HTERT RPE-1 (cell line): ENCODE data around the gene ZNF789.
"Not testable (repeated sequence)": the region's sequence is repeated elsewhere in the genome, so short reads cannot be mapped to it uniquely, and the experiment has no call there.

Source experiments
- in situ Hi-C: fragments of 300-500 bp; cut with MboI; formaldehyde crosslinking; loops from 4 replicates; pipeline ENCODE4 v1.14.3; 2020; ENCODE audit warnings: low sequenced_read_pairs

Gene ZNF789

DNA sequence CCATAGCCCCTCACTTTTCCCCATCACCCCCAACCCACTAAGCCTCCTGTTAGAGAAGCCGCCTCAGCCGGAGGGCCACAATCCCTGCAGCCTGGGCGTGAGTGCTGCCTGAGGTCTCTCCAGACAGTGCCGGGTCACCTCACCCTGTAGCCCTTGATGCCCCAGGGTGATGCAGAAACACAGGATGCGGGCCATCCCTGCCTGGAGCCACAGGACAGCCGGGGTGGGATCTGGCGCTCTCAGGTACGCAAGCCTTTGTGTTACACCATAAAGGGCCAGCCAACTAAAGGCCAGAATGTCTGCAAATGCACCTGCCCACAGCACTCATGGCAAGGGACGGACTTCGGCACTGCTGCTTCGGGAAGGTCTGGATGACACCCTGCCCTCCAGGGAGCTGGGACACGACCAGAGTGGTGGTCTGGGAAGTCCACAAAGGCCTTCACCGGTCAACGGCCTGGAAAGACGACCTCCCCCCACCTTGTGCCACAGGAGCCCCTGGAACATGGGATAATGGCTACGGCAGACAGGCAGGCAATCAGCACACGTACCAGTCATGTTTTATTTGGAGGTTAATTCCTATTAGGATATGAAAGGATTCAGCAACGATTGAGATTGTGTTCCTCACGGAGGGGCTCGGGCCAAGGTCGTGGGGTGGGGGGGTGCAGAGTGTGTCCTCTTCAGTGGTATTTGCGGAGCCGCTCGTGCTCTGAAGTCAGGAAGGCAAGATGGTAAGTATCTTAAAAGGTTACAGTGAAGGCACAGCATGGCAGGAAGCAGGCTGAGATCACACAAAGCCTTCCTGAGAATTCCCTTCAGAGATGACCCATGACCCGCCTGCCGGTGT, 14.8 kb upstream of the ZNF789 start:
- in situ Hi-C loops, result no loop called here

DNA sequence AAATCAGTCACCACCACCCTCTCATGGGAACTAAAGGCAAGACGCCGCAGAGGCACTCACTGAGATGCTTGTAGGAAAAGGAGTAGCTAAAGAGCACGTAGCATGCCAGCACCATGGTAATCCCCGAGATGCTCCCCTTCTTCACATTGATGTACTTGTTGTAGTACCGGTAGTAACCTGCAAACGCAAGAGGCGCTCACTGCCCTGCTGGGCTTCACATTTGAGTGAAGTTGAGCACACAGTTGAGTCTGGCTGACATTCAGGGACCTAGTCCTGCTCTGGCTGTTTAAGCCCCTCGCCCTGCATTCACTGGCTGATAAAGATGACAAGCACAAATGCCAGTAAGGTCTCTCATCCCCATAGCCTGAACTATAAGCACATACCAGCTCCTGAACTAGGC, 13.6 kb upstream of the ZNF789 start:
- in situ Hi-C loops, result no loop called here

DNA sequence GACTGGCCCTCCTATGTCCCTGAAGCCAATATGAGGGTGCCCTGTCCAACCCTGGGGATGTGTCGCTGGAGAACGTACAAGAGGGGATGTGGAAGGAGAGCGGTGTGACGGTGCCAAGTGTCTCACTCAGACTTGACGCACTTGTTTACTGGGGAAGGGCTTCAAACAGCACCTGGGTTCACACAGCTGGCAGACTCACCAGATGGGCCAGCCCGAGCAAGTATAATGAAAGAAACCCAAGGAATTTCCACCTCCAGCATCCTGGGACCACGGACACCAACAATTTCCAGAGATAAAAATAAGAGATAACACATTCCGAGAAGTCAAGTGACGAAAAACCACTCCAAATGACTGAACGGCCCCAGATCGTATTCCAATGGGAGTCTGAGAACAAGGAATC, 12.0 kb upstream of the ZNF789 start:
- in situ Hi-C loops, result no loop called here

DNA sequence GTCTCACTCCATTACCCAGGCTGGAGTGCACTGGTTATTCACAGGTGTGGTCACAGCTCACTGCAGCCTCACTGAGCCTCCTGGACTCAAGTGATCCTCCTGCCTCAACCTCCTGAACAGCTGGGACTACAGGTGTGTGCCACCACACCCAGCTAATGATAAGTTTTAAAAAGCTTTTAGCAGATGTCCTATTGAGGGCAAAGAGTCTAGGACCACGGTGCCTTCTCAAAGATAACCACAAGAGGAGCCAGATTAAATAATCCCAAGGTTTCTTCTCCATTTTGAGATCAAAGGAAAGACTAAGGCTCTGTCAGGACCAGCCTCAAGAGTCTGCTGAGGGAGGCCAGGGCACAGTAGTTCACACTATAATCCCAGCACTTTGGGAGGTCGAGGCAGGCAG, 11.5 kb upstream of the ZNF789 start:
- in situ Hi-C loops, result no loop called here

DNA sequence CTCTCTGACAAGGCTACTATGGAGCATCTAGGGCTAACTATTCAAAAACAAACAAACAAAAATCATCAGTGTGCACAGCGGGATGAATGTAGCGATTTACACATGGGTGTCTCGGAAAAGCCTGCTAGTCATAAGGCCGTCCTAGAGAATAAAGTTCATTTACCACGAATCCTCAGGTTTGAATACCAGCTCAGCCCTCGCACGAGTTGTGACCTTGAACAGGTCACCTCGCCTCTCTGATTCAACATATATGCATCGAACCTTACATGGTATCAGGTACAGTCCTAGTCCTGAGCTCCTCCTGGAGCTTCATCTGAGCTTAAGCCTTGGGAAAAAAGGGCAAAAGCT, 7.3 kb upstream of the ZNF789 start:
- in situ Hi-C loops, result no loop called here

DNA sequence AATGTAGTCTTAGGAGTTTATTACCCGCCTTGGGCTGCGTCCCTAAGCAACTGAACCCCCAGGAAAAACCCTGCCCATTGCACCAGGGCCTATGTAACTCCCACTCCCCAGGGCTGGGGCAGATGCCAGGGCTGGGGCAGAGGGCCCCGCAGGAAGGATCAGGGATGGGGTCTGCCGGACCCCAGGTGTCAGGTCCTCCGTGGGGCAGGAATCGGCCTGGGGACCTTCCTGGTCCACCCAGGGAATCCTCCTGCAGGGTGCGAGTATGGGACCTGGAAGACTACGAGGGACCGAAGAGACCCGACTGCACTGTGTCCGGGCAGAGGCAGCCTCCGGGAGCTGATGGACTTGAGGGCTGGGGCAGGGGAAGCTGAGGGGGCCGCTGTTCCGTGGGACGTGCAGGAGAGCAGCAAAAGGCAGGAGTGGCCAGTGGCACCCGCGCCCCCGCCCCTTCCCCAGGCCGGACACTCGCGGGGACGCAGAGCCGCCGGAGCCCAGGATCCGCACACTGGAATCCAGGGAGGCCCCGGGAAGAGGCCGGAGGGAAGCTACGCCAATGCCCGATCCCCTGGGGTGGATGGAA, 4.3 kb upstream of the ZNF789 start:
- in situ Hi-C loops, result no loop called here

DNA sequence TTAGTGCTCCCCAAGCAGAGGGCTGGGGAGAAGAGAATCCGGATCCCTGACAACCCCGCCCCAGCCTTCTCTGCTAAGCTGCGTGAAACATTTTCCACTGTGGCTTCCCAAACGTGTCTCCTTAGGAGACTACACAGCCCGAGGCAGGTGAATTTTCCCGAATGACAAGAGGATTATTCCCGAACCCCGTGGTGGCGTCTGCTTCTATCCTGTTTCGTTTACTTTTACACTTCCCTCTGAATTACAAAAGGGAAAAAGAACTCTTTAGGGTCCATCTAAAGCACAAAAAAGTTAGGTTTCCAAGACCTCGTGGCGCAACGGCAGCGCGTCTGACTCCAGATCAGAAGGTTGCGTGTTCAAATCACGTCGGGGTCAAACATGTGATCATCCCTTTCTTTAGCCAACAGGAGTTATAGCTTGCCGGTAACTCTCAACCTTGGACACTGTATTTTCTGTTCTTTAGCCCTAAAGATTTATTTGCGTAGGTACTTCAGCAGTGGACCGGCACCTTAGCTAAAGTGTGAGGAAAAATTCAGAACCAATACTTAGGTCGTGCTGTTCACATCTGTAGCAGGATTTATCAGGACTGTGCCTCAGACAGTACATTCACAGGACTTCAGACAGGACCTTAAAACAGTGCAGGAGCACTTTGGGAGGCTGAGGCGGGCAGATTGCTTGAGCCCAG, 3.2 kb upstream of the ZNF789 start:
- in situ Hi-C loops, result no loop called here

DNA sequence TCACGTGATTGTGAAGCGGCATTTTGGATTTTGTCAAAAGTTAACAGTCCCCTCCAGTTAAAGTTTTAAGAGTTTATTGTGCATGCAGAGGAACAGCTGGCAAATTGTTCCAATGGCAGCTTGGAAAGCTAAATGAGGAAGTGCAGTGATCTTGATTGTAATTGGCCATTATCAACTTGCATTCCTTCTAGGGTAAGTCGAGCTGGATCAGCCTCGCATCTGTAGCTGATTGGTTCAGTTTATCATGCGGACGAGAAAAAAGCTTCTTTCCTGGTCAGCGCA, 566 bp downstream of the ZNF789 start:
- in situ Hi-C loops, result no loop called here

DNA sequence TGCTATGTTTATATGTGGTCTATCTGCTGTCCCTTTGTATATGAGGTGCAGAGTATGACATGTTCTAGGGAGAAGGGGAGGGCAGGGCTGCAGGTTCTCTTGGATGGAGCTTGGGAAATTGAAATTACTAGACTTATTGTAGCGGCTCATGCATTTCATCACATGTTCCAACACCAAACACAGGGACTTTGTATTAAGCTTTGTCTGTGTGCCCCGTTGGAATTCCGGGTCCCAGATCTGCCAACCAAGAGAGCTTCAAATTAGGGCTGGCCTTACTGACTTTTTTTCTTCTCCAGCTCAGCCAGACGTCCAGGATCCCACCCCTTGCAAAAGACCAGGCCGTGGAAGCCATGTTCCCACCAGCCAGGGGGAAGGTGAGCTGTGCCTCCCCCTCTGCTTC, 3.4 kb downstream of the ZNF789 start:
- in situ Hi-C loops, result no loop called here

DNA sequence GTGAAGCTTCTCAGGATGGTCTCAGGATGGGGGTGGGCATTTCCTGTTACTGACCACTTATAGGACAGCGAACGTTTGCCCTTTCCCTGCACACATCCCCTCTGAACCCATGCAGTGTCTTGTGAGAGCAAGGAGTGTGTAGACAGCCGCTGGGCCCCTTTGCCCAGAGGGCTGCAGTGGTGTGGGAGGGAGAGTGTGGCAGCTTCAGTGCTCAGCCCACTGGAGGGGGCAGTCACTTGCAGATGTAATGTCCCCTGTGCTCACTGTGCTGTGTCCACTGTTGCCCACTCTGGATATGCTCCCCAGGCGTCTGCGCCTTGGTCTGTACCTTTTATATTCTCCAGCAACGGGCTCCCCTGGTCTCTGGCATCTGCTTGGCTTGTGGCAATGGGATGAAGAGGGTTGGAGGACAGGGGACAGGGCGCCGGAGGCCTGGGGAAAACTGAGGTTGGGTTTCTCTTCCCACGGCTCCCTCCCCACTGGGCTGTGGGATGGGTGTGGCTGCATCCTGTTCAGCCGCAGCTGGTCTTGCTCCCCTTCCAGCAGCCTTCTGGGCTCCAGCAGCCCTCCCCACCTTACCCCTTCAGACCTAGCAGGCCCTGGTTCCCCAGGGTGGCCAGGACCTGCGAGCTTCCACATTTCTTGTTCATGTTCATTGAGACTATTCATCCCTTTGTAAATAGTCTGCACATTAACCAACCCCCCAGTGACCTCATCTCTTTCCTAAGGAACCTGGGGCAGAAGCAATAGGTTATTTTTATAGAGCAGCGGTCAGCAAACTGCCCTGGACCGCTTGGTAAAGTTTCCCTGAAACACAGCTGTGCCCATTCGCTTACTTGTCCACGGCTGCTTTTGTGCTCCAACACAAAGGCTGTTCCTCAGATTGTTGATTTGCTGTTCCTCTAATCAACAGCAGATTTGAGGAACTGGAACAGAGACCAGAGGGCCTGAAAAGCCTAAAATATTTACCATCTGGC, 6.1 kb downstream of the ZNF789 start:
- in situ Hi-C loops, result no loop called here

DNA sequence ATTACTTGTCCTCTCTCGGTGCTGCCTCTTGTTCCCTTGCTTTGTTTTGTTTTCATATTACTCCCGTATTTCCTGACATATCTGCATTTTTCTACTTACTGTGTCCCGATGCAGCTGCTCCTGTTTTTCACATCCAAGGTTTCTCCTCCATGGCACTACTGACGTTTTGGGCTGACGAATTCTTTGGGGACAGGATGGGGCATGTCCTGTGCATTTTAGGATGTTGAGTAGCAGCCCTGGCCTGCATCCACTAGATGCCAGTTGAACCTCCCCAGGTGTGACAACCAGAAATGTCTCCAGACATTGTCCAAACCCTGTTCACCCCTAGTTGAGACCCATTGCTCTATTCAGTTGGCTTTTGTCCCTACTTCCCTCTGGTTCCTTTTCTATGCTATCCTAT, 12.4 kb downstream of the ZNF789 start:
- in situ Hi-C loops, result no loop called here

DNA sequence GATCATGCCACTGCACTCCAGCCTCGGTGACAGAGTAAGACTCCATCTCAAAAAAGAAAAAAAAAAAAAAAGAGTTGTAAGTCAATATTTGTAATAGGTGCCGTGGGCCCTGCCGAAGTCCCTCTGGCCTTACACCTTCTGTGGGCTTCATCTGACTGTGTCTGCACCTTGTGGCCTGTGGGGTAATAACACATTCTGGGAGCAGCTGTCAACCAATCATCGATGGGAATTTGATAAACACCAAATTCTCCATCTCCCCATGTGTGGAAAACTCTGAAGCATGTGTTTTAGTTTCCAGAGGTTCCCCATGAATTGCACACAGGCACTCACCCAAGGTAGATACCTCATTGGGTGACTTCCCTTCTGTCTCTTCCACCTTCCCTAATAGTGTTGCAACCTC, 16.5 kb downstream of the ZNF789 start:
- in situ Hi-C loops, result no loop called here

DNA sequence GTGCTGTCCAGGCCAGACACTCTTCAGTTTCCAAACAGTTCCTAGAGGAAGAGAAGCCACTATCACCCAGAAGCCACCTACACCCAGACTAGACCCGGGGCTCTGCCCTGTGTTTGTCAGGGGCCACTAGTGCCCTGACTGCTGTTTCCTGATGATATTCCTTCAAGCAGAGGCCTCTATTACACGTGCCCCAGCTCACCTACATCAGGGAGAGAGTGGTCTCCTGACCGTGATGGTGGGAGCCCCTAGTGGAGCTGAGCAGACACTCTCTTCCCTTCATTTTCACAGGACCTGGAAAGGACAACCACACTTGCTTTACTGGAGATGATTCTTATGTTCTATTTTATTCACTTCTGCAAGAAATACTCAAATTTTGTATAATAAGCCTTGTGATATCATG, 18.2 kb downstream of the ZNF789 start:
- in situ Hi-C loops, result no loop called here

DNA sequence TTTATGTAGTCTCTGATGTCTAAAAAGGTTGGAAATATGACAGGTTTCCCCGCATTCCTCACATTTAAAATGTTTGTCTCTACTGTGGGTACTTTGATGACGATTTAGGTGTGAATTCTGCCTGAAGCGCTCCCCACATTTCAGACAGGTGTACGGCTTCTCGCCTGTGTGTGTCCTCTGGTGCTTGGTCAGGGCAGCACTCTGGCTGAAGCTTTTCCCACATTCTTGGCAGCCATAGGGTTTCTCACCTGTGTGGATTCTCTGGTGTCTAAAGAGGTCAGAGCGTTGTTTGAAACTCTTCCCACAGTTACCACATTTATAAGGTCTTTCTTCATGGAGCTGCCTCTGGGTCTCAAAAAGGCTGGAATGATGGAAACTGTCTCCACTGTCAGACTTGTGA, 21.1 kb downstream of the ZNF789 start:
- in situ Hi-C loops, result no loop called here

DNA sequence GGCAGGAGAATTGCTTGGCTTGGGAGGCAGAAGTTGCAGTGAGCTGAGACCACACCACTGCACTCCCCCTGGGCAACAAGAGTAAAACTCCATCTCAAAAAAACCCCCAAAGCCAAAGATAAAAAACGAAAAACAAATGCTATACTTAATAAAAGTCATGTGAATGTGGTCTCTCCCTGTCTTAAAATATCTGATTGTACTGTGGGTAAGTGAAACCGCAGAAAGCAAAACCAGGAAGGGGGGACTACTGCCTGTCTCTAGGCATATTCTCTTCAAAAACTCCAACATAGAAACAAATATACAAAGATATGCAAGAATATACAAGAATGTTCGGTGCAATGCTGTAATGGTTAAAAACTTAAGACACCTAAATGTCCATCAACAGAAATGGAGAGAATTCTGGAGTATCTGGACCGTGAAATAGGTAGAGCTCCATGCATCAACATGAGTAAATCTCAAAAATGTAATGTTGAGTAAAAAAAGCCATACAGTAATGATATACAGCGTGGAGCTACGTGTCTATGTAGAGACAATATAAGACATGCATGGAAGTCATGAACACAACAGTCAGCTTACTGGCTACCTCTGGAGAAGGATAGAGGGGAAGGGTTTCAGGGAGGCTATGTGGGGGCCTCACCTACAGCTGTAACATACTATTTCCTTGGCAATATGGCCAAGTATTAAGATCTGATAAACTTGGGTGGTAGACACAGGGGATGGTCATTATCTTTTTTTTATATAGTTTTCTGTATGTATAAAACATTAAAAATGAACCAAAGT, 25.3 kb downstream of the ZNF789 start:
- in situ Hi-C loops, result no loop called here

DNA sequence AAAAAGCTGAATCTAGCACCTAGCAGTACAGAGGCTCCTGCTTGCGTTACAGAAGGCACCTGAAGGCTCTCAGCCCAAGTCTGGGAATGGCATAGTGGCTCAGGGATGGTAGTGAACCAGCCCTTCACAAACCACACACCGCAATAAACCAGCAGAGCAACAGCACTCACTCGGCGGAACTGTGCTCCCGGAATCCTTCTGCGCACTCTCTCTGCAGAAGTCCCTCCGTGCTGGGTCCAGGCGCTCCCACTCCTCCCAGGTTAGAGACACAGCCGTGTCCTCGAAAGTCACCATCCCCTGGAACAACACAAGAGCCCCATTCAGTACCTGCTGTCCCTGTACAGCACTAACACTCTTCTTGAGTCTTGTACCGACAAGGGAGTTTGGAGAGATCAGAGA, 25.9 kb downstream of the ZNF789 start:
- in situ Hi-C loops, result no loop called here

DNA sequence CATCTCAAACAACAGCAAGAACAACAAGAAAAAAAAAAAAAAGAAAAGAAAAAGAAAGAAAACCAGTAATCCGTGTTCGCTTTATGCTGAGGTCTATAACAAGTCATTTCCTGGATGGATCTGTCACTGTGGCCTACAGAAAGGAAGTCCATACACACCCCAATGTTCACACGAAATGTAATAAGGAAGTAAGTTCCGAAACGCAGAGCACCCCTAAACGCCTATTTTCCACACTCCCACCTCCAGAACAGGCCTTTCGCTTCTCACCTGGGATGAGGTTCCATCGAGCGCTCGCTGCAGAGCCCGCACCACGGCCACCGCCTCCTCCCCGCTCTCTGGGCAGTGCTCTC, 26.7 kb downstream of the ZNF789 start:
- in situ Hi-C loops, result no loop called here

DNA sequence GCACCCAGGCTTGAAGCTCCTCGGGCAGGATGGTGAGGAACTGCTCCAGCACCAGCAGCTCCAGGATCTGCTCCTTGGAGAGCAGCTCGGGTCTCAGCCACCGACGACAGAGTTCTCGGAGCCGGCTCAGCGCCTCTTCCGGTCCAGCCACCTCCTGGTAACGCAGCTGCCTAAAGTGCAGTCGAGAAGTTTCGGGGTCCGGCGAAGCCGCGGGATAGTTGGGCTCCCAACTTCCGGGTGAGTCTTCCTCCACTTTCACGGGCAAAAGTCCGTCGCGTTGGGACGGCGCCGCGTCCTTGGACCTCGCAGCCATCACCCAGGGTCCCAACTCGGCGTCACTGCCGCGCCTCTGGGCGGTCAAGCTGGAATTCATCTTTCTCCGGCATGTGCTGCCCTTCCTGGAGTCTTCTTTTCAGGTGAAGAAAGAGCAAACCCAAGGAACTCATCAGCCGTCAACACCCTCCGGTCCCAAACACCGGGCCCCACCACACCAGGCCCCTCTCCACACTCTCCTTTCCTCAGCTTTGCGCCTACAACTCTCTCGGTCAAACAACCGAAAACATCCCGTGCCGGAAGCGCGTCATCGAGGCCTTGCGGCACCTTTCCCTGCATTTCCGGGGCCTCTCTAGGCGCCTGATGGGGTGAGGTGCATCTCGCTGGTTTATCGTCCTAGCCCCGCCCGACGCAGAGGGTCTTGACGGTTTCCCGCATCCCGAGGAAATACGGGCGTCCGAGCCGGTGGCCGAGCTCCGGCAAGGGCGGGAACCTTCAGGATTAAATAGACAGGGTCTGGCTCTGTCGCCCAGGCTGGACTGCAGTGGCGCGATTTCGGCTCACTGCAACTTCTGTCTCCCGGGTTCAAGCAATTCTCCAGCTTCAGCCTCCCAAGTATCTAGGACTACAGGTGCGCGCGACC, 27.3 kb downstream of the ZNF789 start, which contains the start of gene ZNF394:
TSS of gene ZNF394 (minus strand) at position 561 of the 916 bp plus-strand sequence. CDS start at position 373, 188 bp downstream.
- in situ Hi-C loops, result no loop called here

DNA sequence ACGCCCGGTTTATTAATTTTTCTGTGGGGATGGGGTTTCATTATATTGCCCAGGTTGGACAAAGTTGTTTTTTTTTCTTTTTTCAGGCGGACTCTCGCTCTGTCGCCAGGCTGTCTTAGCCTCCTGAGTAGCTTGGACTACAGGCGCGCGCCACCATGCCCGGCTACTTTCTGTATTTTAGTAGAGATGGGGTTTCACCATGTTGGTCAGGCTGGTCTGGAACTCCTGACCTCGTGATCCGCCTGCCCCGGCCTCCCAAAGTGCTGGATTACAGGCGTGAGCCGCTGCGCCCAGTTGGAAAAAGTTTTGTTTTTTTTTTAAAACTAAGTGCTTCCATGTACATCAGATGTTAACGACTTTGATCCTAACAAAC, 27.9 kb downstream of the ZNF789 start:
- in situ Hi-C loops, result no loop called here

DNA sequence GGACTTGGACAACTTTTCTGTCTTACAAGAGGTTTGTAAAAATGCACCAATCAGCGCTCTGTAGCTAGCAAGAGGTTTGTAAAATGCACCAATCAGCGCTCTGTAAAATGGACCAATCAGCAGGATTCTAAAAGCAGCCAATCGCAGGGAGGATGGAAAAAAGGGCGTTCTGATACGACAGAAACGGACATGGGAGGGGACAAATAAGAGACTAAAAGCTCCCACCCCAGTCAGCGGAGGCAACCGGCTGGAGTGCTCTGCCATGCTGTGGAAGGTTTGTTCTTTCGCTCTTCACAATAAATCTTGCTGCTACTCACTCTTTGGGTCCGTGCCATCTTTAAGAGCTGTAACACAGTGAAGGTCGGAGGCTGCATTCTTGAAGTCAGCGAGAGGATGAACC, 28.5 kb downstream of the ZNF789 start:
- in situ Hi-C loops, result not testable (repeated sequence)
